Lower leg skin (tissue), 4 donors: ENCODE results near the gene KCNA10. TPM values are rescaled to one million over a fixed set of nuclear protein-coding genes. Genes with fewer than 3 reads are reported as not detected.

Experiments
- DNase-seq, 2 donors: peaks; one replicate each; pipeline ENCODE4 v3.0.0-alpha.2; 2019; ENCODE audit warnings: low spot score in 2 of 2
- H3K4me3 ChIP-seq: fragments of 200-600 bp; sonication (generic); 2 replicates; pipeline ENCODE4 v1.5.1; 2017; ENCODE audit warnings: mild to moderate bottlenecking, low read depth; ENCODE audit not compliant: poor library complexity, severe bottlenecking
- POLR2A ChIP-seq, 2 donors: fragments of 450-650 bp; IDR thresholded peaks; one replicate each; pipeline ENCODE4 v1.6.1; 2016 to 2017; ENCODE audit warnings: antibody characterized with exemption in 2 of 2, mild to moderate bottlenecking in 1 of 2, moderate library complexity in 1 of 2
- WGBS, 2 donors: methylation state at CpG; one replicate each; pipeline ENCODE4 v1.1.5; 2018; 5-methylcytosine and 5-hydroxymethylcytosine counted together
- intact Hi-C: fragments of 100-400 bp; cut with DNase I; formaldehyde crosslinking; loops from one replicate; pipeline ENCODE4 v1.15.0; 2023; ENCODE audit warnings: low total_unique reads
- total RNA-seq, 4 donors: library from RNA; depleted of rRNA; stranded (reverse); fragments of >200 nt; gene quantifications; one replicate each; pipeline ENCODE4 v1.1.0, GENCODE V29; 2016
- TF ChIP-seq, protein P1 (sequence below), 3 donors: fragments of 450-650 bp; IDR thresholded peaks; one replicate each; pipeline ENCODE4 v1.5.1; 2016; ENCODE audit warnings: antibody characterized with exemption in 3 of 3, mild to moderate bottlenecking in 3 of 3, moderate library complexity in 2 of 3

KCNA10 gene
- total RNA-seq, 4 donors from 2014 or later: not detected

DNA sequence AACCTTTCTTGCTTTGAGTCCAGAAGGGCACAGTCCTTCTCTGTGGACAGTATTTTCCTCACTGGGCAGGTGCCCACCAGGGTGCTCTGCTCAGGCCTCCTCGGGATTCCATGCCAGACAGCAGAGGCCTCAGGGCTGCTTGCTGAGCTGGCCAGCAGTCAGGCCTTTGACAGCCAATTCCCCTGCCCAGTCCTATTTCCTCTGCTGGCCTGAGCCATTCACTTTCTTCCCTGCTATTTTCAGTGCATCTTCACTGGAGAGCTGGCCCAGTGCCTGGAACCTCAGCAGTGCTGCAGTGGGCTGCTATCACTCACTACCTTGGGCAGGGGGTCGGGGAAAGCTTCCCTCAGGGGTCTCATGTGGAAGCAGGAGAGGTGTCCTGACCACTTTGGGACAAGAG is 33.2 kb downstream of the KCNA10 start:
- TF ChIP-seq, protein P1, sequence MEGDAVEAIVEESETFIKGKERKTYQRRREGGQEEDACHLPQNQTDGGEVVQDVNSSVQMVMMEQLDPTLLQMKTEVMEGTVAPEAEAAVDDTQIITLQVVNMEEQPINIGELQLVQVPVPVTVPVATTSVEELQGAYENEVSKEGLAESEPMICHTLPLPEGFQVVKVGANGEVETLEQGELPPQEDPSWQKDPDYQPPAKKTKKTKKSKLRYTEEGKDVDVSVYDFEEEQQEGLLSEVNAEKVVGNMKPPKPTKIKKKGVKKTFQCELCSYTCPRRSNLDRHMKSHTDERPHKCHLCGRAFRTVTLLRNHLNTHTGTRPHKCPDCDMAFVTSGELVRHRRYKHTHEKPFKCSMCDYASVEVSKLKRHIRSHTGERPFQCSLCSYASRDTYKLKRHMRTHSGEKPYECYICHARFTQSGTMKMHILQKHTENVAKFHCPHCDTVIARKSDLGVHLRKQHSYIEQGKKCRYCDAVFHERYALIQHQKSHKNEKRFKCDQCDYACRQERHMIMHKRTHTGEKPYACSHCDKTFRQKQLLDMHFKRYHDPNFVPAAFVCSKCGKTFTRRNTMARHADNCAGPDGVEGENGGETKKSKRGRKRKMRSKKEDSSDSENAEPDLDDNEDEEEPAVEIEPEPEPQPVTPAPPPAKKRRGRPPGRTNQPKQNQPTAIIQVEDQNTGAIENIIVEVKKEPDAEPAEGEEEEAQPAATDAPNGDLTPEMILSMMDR (IDR thresholded peaks at IDR 0.05): no peak
- TF ChIP-seq POLR2A (IDR thresholded peaks at IDR 0.05): no peak
- WGBS, 2 donors: 32 to 42% methylated on average over 2 of the region's 2 CpGs
- no peak for DNase-seq
- intact Hi-C loops: no loop called here
- H3K4me3 ChIP-seq: no peak overlapping the region

GRCh38 chr1:110484801-110485200 is 34.2 kb downstream of the KCNA10 start:
- no peak for DNase-seq
- intact Hi-C loops: no loop called here
- TF ChIP-seq, protein P1 (IDR thresholded peaks at IDR 0.05): no peak
- TF ChIP-seq POLR2A (IDR thresholded peaks at IDR 0.05): no peak
- no peak overlapping the region for H3K4me3 ChIP-seq
- WGBS, 2 donors: 83 to 86% methylated on average over 10 to 12 of the region's 12 CpGs

DNA sequence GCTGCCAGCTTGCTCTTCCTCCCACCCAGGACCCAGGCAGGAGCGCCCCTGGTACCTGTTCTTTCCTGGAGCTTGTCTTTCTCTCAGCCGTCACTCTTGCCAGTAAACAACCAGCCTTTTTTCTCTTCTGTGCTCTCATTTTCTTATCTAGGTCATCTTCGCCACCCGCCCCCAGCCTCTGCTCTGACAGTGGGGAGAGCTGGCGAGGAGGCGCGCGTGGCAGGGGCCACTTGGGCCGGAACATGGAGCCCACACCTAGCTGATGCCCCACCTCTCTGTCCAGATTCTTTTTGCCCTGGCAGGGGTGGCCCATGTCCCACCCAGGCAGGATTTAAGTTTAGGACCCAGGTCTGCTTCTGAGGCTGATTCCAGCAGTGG is 35.7 kb downstream of the KCNA10 start:
- no peak for DNase-seq
- WGBS, 2 donors: 63 to 79% methylated on average over 9 of the region's 9 CpGs
- H3K4me3 ChIP-seq: no peak overlapping the region
- intact Hi-C loops: no loop called here
- no peak for TF ChIP-seq POLR2A (IDR thresholded peaks at IDR 0.05)
- TF ChIP-seq, protein P1 (IDR thresholded peaks at IDR 0.05): no peak

DNA sequence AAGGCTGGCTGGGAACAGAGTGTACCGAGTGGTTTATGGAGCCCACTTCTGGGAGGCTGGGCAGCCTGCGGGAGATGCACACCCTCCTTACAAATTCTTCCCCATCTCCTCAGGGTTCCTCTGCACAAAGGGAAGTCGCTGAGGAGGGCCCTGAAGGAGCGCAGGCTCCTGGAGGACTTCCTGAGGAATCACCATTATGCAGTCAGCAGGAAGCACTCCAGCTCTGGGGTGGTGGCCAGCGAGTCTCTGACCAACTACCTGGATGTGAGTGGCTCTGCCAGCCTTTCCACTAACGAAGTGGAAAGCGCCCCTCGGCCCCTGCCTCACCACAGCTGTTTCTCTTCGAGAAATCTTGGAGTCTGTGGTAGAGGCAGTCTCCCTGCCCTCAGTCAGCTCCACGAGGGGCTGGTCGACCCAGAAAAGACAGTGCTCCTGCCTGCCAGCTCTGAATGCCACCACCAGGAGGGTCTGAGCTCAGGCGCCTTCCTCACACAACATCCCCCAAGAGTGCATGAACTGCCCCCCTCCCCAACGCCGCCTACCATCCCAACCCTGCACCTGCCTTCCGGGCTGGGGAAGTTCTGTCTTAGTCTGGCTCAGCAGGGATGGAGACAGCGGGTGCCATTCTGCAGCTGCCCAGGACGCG is 36.2 kb downstream of the KCNA10 start:
- WGBS, 2 donors: 58 to 59% methylated on average over 17 to 18 of the region's 18 CpGs
- TF ChIP-seq, protein P1 (IDR thresholded peaks at IDR 0.05): no peak
- TF ChIP-seq POLR2A (IDR thresholded peaks at IDR 0.05): no peak
- intact Hi-C loops: no loop called here
- no peak for DNase-seq
- no peak overlapping the region for H3K4me3 ChIP-seq

DNA sequence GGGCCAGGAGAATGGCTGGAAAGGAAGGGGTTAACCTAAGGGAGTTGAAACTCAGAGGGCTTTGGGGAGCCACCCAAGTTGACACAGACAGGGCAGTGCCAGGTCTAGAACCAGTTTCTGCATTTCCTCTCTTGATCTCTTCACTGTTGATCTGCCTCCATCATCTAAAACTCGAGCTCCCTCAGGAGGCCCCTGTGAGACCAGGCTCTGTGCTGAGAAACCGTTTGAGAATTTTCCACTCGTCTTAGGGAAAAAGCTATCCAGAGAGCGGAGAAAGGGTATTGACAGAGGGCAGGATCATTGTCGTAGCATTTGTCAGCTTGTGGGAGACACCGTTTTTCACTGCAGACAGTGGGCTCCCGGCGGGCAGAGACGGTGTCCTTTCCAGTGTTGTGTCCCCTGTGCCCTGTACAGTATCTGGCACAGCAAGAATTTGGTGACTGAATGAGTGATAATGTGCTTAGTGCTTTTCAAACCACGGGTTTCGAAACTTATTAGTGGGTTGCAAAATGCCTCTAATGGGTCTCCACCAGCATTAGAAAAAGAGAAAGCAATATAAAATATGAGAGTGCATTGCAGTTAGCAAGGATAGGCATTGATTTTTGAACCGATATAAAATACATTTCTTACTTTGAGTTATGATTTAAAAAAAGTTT is 36.9 kb downstream of the KCNA10 start:
- 60 to 62% methylated on average over 12 of the region's 12 CpGs for WGBS, 2 donors
- DNase-seq: no peak
- TF ChIP-seq, protein P1 (IDR thresholded peaks at IDR 0.05): no peak
- H3K4me3 ChIP-seq: no peak overlapping the region
- intact Hi-C loops: no loop called here
